Upper lobe of left lung (tissue), 6 donors: ENCODE measurements around the gene BCAM. TPM values are rescaled to one million over a fixed set of nuclear protein-coding genes. Genes with fewer than 3 reads are reported as not detected.
A peak's percentile ranks its signal among the peaks of the same experiment; 100 is the strongest.

ENCODE experiments used
- ATAC-seq, 2 donors: fragments of 200-7000 bp; cut with Tn5 transposase; one replicate each; pipeline ENCODE4 v1.9.1; 2022; ENCODE audit warnings: mild to moderate bottlenecking in 2 of 2, moderate library complexity in 2 of 2; ENCODE audit not compliant: low FRiP score in 2 of 2
- DNase-seq, 2 donors: peaks; one replicate each; pipeline ENCODE4 v3.0.0-alpha.2; 2019 to 2020
- H3K27ac ChIP-seq, 4 donors: fragments of 200-600 bp; sonication (generic); one replicate each; pipeline ENCODE4 v1.5.1; 2016 to 2019
- H3K27me3 ChIP-seq, 4 donors: fragments of 200-600 bp; sonication (generic); one replicate each; pipeline ENCODE4 v1.5.1; 2017 to 2019
- H3K36me3 ChIP-seq, 4 donors: fragments of 200-600 bp; sonication (generic); one replicate each; pipeline ENCODE4 v1.5.1; 2016 to 2019
- H3K4me1 ChIP-seq, 4 donors: fragments of 200-600 bp; sonication (generic); one replicate each; pipeline ENCODE4 v1.5.1; 2018 to 2019
- H3K4me3 ChIP-seq, 4 donors: fragments of 200-600 bp; sonication (generic); one replicate each; pipeline ENCODE4 v1.5.1; 2017 to 2019; ENCODE audit warnings: mild to moderate bottlenecking in 2 of 4, moderate library complexity in 1 of 4
- H3K9me3 ChIP-seq, 4 donors: fragments of 200-600 bp; sonication (generic); one replicate each; pipeline ENCODE4 v1.5.1; 2018 to 2019
- EP300 ChIP-seq, 4 donors: sonication (generic); formaldehyde crosslinking; IDR thresholded peaks; one replicate each; pipeline ENCODE4 v1.5.1; 2017; ENCODE audit warnings: antibody characterized with exemption in 4 of 4, control low read depth in 2 of 4
- POLR2A ChIP-seq, 4 donors: fragments of 450-650 bp; IDR thresholded peaks; one replicate each; pipeline ENCODE4 v1.5.1; 2016 to 2017; ENCODE audit warnings: antibody characterized with exemption in 4 of 4, mild to moderate bottlenecking in 2 of 4
- POLR2AphosphoS5 ChIP-seq, 2 donors: sonication (generic); formaldehyde crosslinking; IDR thresholded peaks; one replicate each; pipeline ENCODE4 v1.5.1; 2017; ENCODE audit warnings: antibody characterized with exemption in 2 of 2
- WGBS, 2 donors: methylation state at CpG; one replicate each; pipeline ENCODE4 v1.1.5; 2017 to 2018; 5-methylcytosine and 5-hydroxymethylcytosine counted together
- total RNA-seq, 6 donors: library from RNA; depleted of rRNA in 4 of 6; stranded (reverse); fragments of >200 nt in 4 of 6; gene quantifications; one replicate each; pipeline versions ENCODE4 v1.1.0 to v1.2.1, GENCODE V29; 2016 to 2021
- TF ChIP-seq, protein P1 (sequence below), 6 experiments: fragments of 450-650 bp in 4 of 6; fragments of 200-600 bp in 2 of 6; sonication (generic) in 2 of 6; IDR thresholded peaks; one replicate each; pipeline ENCODE4 v1.5.1; 2016 to 2019; ENCODE audit warnings: antibody characterized with exemption in 6 of 6
- donor health status: DM: no; HTN: no; CAD: no; lungs with moderate emphysema.
- donor health status: DM: no; HTN: yes; CAD: no; lungs with severe emphysema.

Gene BCAM
- total RNA-seq, 6 donors from 2014 or later: 246 to 557 (median 274) TPM

DNA sequence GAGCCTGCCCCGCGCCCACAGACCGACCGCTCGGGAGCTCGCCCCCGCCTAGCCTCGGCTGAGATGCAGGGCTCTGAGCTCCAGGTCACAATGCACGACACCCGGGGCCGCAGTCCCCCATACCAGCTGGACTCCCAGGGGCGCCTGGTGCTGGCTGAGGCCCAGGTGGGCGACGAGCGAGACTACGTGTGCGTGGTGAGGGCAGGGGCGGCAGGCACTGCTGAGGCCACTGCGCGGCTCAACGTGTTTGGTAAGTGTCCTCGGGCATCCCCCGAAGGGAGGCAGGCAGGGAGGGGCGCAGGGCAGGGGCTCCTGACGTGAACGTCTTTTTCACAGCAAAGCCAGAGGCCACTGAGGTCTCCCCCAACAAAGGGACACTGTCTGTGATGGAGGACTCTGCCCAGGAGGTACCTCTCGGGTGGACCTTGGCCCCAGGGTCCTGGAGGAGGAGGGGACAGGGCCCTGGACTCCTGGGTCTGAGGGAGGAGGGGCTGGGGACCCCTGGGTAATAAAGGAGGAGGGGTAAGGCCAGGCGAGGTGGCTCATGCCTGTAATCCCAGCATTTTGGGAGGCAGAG, 3.3 kb downstream of the BCAM start:
- H3K27ac ChIP-seq: no peak overlapping the region
- TF ChIP-seq POLR2AphosphoS5 (IDR thresholded peaks at IDR 0.05) (no peak), EP300 (IDR thresholded peaks at IDR 0.05) (no peak), POLR2A (IDR thresholded peaks at IDR 0.05) (no peak)
- TF ChIP-seq, protein P1, sequence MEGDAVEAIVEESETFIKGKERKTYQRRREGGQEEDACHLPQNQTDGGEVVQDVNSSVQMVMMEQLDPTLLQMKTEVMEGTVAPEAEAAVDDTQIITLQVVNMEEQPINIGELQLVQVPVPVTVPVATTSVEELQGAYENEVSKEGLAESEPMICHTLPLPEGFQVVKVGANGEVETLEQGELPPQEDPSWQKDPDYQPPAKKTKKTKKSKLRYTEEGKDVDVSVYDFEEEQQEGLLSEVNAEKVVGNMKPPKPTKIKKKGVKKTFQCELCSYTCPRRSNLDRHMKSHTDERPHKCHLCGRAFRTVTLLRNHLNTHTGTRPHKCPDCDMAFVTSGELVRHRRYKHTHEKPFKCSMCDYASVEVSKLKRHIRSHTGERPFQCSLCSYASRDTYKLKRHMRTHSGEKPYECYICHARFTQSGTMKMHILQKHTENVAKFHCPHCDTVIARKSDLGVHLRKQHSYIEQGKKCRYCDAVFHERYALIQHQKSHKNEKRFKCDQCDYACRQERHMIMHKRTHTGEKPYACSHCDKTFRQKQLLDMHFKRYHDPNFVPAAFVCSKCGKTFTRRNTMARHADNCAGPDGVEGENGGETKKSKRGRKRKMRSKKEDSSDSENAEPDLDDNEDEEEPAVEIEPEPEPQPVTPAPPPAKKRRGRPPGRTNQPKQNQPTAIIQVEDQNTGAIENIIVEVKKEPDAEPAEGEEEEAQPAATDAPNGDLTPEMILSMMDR (IDR thresholded peaks at IDR 0.05): no peak
- peaks cover 30 to 33% (median 33%) of the 10 kb centered on the region in 4 donors for H3K4me1 ChIP-seq
- ATAC-seq (no peak), DNase-seq (peak in 1 of 2 donors; percentile 77)
- H3K9me3 ChIP-seq: no peaks in the 10 kb centered on the region
- H3K27me3 ChIP-seq: no peaks in the 10 kb centered on the region
- H3K36me3 ChIP-seq: peaks cover 6 to 32% (median 17%) of the 10 kb centered on the region in 4 donors
- H3K4me3 ChIP-seq: no peak overlapping the region
- WGBS, 2 donors: 90 to 91% methylated on average over 15 to 28 of the region's 28 CpGs

DNA sequence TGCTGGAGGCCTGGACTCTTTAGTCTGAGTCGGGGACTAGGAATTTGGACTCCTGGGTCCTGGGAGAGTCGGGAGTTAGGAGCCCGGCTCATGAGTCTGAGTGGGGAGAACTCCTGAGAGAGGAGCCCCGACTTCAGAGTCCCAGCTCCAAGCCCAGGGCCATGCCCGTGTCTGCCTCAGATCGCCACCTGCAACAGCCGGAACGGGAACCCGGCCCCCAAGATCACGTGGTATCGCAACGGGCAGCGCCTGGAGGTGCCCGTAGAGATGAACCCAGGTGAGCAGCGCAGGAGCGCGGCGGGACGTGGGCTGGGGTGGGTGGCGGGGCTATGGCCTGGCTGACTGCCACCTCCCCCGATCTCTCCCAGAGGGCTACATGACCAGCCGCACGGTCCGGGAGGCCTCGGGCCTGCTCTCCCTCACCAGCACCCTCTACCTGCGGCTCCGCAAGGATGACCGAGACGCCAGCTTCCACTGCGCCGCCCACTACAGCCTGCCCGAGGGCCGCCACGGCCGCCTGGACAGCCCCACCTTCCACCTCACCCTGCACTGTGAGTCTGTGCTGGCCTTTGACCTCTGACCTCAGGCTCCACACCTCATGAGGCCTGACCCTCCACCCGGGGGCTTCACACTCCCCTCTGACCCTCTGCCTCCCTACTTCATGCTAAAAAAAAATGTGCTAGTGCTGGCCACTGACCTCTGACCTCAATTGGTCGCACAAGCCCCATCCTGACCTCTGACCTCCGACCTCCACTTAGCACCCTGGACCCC, 4.4 kb downstream of the BCAM start:
- ATAC-seq (no peak), DNase-seq (peak in 1 of 2 donors; percentile 84)
- Histone ChIP-seq H3K36me3 (peaks cover 6 to 35% (median 17%) of the 10 kb centered on the region in 4 donors), H3K27ac (no peak overlapping the region), H3K27me3 (no peaks in the 10 kb centered on the region), H3K4me1 (peaks cover 22 to 25% (median 24%) of the 10 kb centered on the region in 4 donors), H3K9me3 (no peaks in the 10 kb centered on the region), H3K4me3 (no peak overlapping the region)
- WGBS, 2 donors: 87 to 90% methylated on average over 28 to 37 of the region's 38 CpGs
- TF ChIP-seq POLR2AphosphoS5 (IDR thresholded peaks at IDR 0.05) (no peak), POLR2A (IDR thresholded peaks at IDR 0.05) (no peak), EP300 (IDR thresholded peaks at IDR 0.05) (no peak)
- TF ChIP-seq, protein P1 (IDR thresholded peaks at IDR 0.05): no peak

DNA sequence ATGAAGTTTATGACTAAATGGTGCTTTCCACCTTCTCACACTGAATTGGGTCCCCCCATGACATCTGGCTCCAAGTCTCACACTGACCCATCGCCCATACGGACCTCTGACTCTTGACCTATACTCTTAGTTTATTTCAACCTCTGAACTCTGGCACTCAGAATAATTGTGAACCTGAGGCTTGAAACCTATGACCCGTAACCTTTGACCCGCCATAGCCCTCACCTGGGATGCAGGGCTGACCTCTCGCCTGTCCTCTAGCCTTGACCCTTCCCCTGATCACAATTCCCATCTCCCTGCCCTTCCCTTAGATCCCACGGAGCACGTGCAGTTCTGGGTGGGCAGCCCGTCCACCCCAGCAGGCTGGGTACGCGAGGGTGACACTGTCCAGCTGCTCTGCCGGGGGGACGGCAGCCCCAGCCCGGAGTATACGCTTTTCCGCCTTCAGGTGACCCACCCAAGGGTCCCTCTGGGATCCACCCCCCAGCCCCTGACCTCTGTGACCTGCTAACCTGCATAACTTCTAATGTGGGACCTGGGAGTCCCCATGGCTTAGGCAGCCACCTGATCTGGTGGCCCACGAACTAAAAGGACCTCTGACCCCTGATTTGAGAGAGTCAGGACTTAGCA, 5.1 kb downstream of the BCAM start:
- ATAC-seq (no peak), DNase-seq (no peak)
- H3K36me3 ChIP-seq: peaks cover 6 to 41% (median 18%) of the 10 kb centered on the region in 4 donors
- H3K9me3 ChIP-seq: no peaks in the 10 kb centered on the region
- 91 to 95% methylated on average over 14 to 16 of the region's 16 CpGs for WGBS, 2 donors
- H3K4me3 ChIP-seq: no peak overlapping the region
- TF ChIP-seq POLR2A (IDR thresholded peaks at IDR 0.05): no peak
- TF ChIP-seq POLR2AphosphoS5 (IDR thresholded peaks at IDR 0.05): no peak
- TF ChIP-seq, protein P1 (IDR thresholded peaks at IDR 0.05): no peak
- TF ChIP-seq EP300 (IDR thresholded peaks at IDR 0.05): no peak
- H3K27ac ChIP-seq: no peak overlapping the region
- H3K4me1 ChIP-seq: peaks cover 17 to 19% (median 18%) of the 10 kb centered on the region in 4 donors
- no peaks in the 10 kb centered on the region for H3K27me3 ChIP-seq

DNA sequence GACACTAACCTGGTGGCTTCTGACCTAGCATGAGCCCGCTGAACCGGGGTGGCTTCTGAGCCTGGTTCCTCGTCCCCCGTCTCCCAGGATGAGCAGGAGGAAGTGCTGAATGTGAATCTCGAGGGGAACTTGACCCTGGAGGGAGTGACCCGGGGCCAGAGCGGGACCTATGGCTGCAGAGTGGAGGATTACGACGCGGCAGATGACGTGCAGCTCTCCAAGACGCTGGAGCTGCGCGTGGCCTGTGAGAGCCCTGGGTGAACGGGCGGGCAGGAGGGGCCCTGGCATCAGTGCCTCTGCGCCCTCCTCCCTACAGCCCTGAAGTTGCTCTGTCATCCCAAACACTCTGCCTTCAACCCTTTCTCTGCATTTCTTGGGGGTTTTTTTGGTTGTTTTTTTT, 5.6 kb downstream of the BCAM start:
- Histone ChIP-seq H3K27me3 (no peaks in the 10 kb centered on the region), H3K27ac (no peak overlapping the region), H3K4me3 (no peak overlapping the region), H3K9me3 (no peaks in the 10 kb centered on the region), H3K36me3 (peaks cover 6 to 47% (median 21%) of the 10 kb centered on the region in 4 donors), H3K4me1 (peaks cover 12 to 13% (median 13%) of the 10 kb centered on the region in 4 donors)
- no peak for DNase-seq
- no peak for ATAC-seq
- no peak for TF ChIP-seq POLR2AphosphoS5 (IDR thresholded peaks at IDR 0.05)
- no peak for TF ChIP-seq EP300 (IDR thresholded peaks at IDR 0.05)
- no peak for TF ChIP-seq POLR2A (IDR thresholded peaks at IDR 0.05)
- TF ChIP-seq, protein P1 (IDR thresholded peaks at IDR 0.05): no peak
- 87 to 90% methylated on average over 17 of the region's 17 CpGs for WGBS, 2 donors
